Measurements from ENCODE around the gene NEURL4.
A peak's percentile ranks its signal among the peaks of the same experiment; 100 is the strongest.

The NEURL4 gene

GRCh38 chr17:7323731-7324437 is 5.3 kb downstream of the NEURL4 start:
- DNase-seq (ENCODE audit: low read depth, low spot score), result no peak

DNA sequence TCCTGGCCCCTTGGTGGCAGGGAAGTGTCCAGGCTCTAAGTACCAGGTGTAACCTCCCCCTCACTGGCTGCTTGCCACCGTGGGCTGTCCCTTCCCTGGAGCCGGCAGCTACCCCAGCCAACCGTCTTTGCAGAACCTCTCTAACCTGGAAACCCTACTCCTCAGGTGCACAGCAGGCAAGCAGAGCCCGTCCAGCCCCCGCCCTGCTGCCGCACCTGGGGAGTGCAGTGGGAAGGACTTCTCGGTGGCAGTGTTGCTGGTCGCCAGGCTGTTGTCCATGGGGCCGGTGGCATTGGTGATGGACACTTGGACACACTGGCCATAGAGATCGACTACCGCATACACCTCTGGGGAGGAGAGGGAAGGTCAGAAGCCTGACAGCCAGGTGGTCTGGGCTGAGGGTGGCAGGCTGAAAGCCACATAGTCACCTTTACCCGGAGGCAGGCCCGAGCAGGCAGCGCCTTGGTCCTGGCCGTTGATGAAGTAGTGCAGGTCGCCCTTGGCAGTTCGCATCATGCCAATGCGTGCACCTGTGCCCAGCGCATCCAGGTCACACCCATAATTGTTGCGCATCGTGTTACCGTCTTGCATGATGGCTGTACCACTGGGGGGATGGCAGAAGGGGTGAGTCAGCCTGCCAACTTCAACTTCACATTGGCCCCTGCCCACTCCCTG is 6.5 kb downstream of the NEURL4 start:
- DNase-seq (ENCODE audit: low read depth, low spot score), result no peak

DNA sequence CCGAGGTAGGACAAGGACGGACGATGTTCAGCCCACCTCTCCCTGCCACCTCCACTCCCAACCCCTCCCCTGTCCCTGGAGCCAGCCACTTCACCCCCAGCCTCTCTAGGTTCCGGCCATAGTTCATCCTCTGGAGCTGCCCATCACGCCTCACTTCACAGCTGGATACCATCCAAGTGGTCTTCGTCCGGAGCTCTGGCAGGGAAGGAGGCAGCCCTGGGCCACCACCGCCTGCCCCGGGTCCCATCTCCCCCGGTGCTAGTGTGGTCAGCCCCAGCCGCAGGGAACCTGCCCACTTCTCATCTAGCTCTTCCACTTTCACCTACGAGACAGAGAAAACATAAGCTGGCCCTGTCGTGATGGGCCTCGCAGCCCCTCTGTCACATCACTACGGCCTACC is 7.7 kb downstream of the NEURL4 start:
- no peak for DNase-seq (ENCODE audit: low read depth, low spot score)

- no peak for DNase-seq (ENCODE audit: low read depth, low spot score)
These were observed 10.8 kb downstream of the NEURL4 start for GRCh38 chr17:7318121-7318860.

GRCh38 chr17:7317161-7317803 is 11.9 kb downstream of the NEURL4 start:
- DNase-seq (ENCODE audit: low read depth, low spot score), result no peak

DNA sequence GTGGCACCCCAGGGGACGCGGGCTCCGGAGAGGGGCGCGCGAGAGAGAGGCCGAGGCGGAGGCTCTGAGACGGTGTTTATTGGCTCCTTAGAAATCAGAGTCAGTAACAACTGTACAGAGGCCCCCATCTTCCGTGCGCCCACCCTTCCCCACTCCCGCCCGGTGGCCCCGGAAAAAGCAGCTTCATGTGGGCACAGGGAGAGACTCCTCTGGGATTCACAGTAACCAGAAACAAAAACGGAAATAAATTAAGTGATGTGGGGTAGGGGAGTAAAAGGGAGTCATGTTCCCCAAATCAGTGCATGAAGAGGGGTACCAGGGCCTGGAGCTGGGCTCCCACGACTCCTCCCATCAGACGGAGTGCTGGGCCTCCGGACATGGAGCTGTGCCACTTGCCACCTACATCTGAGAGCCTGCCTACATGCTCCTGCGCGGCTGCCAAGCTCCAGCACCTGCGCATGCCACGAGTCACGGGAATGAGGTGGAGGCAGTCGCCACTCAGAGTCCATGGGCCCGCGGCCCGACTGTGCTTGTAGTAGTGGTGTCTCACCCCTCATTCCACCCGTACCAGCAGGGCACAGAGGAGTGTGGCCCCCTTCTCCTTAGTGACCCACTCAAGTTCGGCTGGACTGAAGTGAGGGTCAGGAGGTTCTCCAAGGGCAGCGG is 13.4 kb downstream of the NEURL4 start:
- DNase-seq (ENCODE audit: low read depth, low spot score), result no peak

DNA sequence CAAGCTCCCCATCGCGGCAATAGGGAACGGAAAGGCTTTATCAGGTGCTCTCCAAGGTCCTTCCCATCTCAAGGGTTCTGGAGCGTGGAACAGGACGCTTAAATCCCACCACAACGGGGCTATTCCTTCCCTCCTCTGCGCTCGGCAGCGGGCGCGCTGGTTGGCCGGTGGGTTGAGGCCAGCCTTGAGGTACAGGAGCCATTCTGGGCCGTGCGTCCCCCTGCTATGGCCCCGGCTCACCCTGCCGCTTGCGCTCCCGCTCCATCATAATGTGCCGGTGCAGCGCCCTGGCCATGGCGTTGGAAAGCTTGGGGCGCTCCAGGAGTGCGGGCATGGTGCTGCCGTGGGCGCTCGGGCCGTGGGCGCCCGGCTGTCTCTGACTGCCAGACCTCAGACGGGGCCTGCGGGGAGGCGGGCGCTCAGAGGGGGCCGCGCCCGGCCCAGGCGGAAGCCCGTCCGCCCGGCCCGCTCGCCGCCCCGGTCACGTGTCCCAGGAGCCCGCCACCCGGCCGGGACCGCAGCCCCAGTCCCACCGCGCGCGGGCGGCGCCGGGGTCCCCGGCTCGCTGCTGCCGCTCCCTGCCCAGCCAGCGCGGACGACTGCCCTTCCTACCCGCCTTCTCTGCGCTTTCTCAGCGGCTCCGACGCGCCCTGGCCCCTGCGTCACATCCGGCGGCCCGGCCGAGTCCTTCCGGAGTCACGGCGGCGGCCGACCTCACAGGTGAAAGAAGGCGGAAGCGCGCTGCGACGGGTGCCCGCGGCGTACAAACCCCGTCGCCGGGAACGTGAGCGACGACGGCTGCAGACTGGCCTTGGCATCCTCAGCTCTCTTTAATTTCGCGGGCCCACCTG is 14.2 kb downstream of the NEURL4 start, which contains the start of gene GPS2:
Gene GPS2, minus strand, starts transcription at position 642 of the 851 bp plus-strand sequence. Its CDS starts 308 bp downstream, at position 334.
- DNase-seq (ENCODE audit: low read depth, low spot score), result no peak

- no peak for DNase-seq (ENCODE audit: low read depth, low spot score)
These were observed 15.0 kb downstream of the NEURL4 start for GRCh38 chr17:7313890-7314718.

DNA sequence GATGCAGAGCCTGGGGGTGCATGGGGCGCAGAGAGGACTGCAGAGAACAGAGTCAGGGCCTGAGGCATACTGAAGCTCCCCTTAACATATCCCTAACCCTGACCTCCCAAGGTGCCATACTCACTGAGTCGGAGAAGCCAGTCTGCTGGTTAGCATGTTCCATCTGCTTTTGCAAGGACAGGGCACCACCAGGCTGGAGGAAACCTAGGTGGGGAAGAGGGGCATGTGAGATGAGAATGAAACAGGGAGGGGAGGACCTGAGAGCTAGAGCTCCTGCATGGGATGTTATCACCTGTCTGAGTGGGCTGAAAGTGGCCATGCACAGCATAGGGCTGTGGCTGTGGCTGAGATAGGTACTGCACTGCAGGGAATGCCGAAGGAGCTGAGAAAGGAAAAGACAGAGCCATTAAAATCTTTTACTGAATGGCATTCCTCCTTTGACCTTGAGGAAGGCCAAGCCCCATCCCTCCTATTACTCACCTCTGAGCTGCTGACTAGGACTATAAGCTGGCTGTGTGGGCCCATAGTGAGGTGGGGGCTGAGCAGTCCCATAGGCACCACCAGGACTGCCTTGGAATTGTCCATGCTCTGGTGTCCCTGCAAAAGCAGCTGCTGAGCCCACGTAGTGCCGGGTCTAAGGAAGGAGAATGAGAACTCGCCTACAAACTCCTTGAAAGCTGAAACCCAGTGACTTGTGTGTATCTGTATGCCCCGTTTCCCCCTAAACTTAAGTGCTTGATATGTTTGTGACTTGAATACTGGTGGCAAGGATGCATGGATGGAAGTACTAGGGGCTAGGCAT is 15.8 kb downstream of the NEURL4 start:
- no peak for DNase-seq (ENCODE audit: low read depth, low spot score)

- DNase-seq (ENCODE audit: low read depth, low spot score), result no peak
These were observed 16.6 kb downstream of the NEURL4 start for GRCh38 chr17:7312432-7313087.

GRCh38 chr17:7311110-7311705 is 17.9 kb downstream of the NEURL4 start:
- no peak for DNase-seq (ENCODE audit: low read depth, low spot score)

DNA sequence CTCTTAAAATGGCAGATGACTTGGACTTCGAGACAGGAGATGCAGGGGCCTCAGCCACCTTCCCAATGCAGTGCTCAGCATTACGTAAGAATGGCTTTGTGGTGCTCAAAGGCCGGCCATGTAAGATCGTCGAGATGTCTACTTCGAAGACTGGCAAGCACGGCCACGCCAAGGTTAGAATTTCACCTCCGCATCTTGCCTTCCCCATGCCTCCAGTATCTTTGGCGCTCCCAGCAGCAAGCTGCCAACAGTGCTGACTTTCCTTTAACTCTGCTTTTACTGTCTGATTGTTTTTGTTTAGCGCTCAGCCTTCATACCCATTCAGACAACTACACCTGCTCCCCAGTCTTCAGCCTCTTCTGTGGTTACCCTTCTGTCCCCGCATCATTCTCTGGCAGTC is 19.5 kb downstream of the NEURL4 start:
- no peak for DNase-seq (ENCODE audit: low read depth, low spot score)

DNA sequence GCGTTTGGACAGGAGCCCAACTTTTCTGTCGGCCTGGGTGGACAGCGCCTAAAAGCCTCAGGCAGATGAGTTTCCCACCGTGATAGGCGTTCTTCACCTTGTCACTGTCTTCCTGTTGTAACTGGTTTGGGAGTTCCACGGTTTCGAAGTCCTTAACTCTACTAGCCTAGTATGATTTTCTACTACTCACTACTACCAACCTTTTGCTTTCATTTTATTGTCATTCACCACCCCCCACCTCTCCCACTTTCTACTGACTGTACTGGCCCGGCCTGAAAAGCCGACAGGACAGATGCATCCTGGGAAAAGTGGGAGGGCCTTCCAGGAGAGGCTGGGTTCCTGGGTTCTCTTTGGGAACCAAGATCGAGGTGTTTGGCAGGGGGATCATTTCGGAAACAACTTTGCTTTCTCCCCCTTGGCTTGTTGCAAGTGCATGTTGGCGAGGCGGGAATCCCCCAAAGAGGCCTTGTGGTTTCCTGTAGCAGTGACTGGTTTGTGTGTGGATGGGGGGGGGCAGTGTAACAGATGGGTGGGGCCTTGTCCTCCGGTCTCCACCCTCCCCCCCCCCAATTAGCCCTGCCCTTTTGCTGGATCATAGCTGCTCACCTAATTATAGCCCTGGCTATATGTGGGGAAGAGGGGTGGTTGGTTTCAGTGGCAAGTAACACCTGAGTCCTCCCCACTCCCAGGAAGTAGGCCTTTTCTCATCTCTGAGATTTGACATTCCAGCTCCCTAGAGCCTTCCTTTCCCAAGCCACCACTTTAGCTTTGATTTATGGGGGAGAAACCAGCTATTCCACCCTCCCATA is 20.3 kb downstream of the NEURL4 start:
- DNase-seq (ENCODE audit: low read depth, low spot score), result no peak

GRCh38 chr17:7307686-7308624 is 21.2 kb downstream of the NEURL4 start:
- no peak for DNase-seq (ENCODE audit: low read depth, low spot score)

- DNase-seq (ENCODE audit: low read depth, low spot score), result peak; percentile 98
These were observed 22.0 kb downstream of the NEURL4 start, which contains the start of gene EIF5A for GRCh38 chr17:7306911-7307685. TSS of gene EIF5A (plus strand) at chr17:7307628. CDS start at chr17:7309636, 2,008 bp downstream.
